Measurements from ENCODE around the gene ZNF750.

ZNF750 gene

GRCh38 chr17:82841921-82842596, 2.2 kb upstream of the ZNF750 start:
- no peak for TF ChIP-seq CTCF (IDR thresholded peaks at IDR 0.05; ENCODE audit: low read depth, low read length)
- H3K4me3 ChIP-seq (ENCODE audit: low read depth, low read length) = no peak overlapping the region
- H3K36me3 ChIP-seq = peaks cover 23% of the 10 kb centered on the region
- no peaks in the 10 kb centered on the region for H3K9me3 ChIP-seq (ENCODE audit: severe bottlenecking)
- no peaks in the 10 kb centered on the region for H3K27me3 ChIP-seq (ENCODE audit: insufficient read depth, low read depth, severe bottlenecking)
- DNase-seq = no peak
- H3K27ac ChIP-seq = no peak overlapping the region; the same call in 1 of the 2 replicates

- H3K36me3 ChIP-seq = peaks cover 19% of the 10 kb centered on the region
- DNase-seq = peak; percentile 87
- no peaks in the 10 kb centered on the region for H3K9me3 ChIP-seq (ENCODE audit: severe bottlenecking)
- peak overlapping the region; percentile 42 for H3K27ac ChIP-seq
- H3K27me3 ChIP-seq (ENCODE audit: insufficient read depth, low read depth, severe bottlenecking) = no peaks in the 10 kb centered on the region
- H3K4me3 ChIP-seq (ENCODE audit: low read depth, low read length) = no peak overlapping the region
- TF ChIP-seq CTCF (IDR thresholded peaks at IDR 0.05; ENCODE audit: low read depth, low read length) = no peak
These were observed 609 bp upstream of the ZNF750 start for GRCh38 chr17:82840431-82840831.

GRCh38 chr17:82838386-82839063, 1.3 kb downstream of the ZNF750 start:
- Histone ChIP-seq H3K4me3 (ENCODE audit: low read depth, low read length) (no peak overlapping the region), H3K36me3 (peaks cover 25% of the 10 kb centered on the region), H3K27me3 (ENCODE audit: insufficient read depth, low read depth, severe bottlenecking) (no peaks in the 10 kb centered on the region), H3K9me3 (ENCODE audit: severe bottlenecking) (no peaks in the 10 kb centered on the region), H3K27ac (no peak overlapping the region)
- no peak for DNase-seq
- TF ChIP-seq CTCF (IDR thresholded peaks at IDR 0.05; ENCODE audit: low read depth, low read length) = no peak

GRCh38 chr17:82837586-82838320, 2.1 kb downstream of the ZNF750 start:
- H3K9me3 ChIP-seq (ENCODE audit: severe bottlenecking) = no peaks in the 10 kb centered on the region

GRCh38 chr17:82836823-82837357, 2.9 kb downstream of the ZNF750 start:
- Histone ChIP-seq H3K27ac (peak overlapping the region; percentile 56), H3K9me3 (ENCODE audit: severe bottlenecking) (no peaks in the 10 kb centered on the region), H3K27me3 (ENCODE audit: insufficient read depth, low read depth, severe bottlenecking) (no peaks in the 10 kb centered on the region), H3K4me3 (ENCODE audit: low read depth, low read length) (no peak overlapping the region), H3K36me3 (peaks cover 33% of the 10 kb centered on the region)
- DNase-seq = peak; percentile 88
- TF ChIP-seq CTCF (IDR thresholded peaks at IDR 0.05; ENCODE audit: low read depth, low read length) = peak; percentile 55

More at GRCh38 chr17:82837586-82838320, 2.1 kb downstream of the ZNF750 start:
- no peaks in the 10 kb centered on the region for H3K27me3 ChIP-seq (ENCODE audit: insufficient read depth, low read depth, severe bottlenecking)
- no peak for DNase-seq
- no peak overlapping the region for H3K4me3 ChIP-seq (ENCODE audit: low read depth, low read length)
- TF ChIP-seq CTCF (IDR thresholded peaks at IDR 0.05; ENCODE audit: low read depth, low read length) = no peak
- H3K27ac ChIP-seq = peak overlapping the region; percentile 56; the same call in 1 of the 2 replicates
- H3K36me3 ChIP-seq = peaks cover 31% of the 10 kb centered on the region

Measured in WERI-Rb-1 (cell line).